ENCODE measurements around the gene DTX4.

Gene DTX4

DNA sequence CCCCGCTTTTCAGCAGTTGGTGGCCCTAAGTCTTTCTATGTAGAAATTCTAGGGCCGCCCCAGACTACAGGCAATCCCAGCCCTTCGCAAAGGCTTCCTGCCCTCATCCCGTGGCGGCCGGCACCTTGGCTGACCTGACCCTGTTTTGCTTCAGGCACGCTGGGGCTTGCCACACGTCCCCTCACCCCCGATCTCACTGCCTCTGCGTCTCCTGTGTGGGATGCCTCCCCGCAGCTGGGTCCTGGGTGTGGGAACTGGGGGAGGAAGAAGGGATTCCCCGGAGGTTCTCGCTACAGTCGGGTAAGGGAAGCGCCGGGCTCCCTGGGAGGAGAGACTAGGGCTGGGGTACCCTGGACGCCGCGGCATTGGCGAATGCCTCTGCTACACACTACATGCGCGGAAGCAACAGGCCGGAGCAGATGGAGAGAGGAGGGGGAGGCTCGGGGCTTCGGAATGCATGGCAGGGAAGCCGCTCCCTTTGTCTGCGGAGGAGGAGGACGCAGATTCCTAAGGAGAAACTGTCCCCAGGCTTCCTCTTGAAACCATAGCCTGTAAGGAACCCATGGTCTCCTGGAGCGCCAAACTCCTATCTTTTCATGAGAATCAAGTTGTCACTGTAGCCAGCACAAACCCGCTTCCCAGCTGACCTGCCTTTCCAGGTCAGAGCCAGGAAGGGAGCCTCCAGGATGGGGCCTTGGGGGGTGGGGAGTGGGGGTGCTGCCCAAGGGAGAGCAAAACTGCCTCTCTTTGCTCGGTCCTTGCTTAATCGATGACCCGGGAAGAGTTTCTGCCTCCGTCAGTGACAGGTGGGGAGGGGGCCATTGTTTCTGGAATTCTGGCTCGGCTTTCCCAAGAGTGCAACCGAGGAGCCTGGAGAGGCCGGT is 1.4 kb downstream of the DTX4 start:
- DNase-seq: no peak

GRCh38 chr11:59173964-59174663 is 2.2 kb downstream of the DTX4 start:
- DNase-seq: no peak

DNA sequence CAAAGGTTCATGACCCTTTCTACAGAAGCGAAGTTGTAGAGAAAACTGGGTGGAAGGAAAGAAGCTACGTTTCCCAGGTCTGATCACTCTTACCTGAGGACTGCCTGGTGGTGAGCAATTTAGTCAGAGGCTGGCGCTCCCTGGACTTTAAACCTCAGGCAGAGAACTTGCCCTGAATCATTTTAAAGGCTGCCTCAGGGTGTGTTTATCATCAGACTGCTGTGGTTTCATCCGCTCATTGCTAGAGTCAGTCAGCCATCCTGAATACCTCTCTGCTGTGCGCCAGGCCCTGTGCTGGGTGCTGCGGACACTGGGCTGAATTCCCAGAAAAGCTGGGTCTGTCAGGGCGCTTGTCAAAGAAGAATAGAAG is 2.7 kb downstream of the DTX4 start:
- DNase-seq: no peak

- no peak for DNase-seq
These were observed 3.2 kb downstream of the DTX4 start for GRCh38 chr11:59175091-59175501.

DNA sequence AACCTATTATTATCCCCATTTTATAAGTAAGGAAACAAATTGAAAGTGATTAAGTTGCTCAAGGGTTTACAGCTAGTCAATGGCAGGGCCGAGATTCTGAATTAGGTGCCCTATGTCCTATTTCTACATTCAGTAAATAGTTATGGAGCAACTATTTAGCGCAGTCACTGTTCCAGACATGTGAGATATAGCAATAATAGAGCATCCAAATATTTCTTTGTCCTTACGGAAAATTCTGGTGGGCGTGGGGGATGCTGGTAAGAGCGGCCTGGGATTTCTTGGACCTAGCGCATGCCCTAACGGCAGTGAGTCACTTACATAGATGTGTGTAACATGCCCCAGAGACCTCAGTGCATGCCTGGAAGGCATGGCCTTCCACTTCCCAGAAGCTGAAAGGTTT is 4.4 kb downstream of the DTX4 start:
- DNase-seq: no peak

- DNase-seq: no peak
These were observed 6.5 kb downstream of the DTX4 start for GRCh38 chr11:59178402-59178801.

GRCh38 chr11:59179121-59179520 is 7.2 kb downstream of the DTX4 start:
- DNase-seq: no peak

DNA sequence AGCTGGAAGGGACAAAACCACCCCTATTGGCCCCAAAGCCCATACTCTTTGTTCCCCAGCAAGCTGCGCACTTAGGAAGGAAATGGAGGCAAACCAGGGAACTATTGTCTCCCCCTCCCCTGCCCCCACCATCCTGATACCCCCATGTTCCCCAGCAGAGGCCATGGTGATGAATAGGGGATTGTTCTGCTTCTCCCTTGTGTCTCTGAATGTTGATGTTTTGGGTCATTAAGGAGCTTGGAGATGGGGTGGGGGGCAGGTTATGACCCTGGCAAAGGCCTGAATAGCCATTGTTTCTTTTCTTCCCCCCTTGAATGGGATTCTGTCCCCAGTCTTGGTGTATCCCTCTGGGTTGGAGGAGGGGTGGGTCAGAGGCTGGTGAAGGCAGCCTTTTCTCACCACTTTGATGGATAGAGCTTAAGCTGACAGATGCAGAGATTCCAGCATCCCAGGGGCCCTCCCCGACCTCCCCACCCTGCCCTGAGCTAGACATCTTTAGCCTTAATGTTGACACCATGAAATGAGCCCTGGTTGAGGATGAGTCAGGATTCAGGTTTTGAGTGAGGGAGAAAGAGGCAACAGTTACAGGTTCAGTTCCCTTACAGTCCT is 8.3 kb downstream of the DTX4 start:
- no peak for DNase-seq

DNA sequence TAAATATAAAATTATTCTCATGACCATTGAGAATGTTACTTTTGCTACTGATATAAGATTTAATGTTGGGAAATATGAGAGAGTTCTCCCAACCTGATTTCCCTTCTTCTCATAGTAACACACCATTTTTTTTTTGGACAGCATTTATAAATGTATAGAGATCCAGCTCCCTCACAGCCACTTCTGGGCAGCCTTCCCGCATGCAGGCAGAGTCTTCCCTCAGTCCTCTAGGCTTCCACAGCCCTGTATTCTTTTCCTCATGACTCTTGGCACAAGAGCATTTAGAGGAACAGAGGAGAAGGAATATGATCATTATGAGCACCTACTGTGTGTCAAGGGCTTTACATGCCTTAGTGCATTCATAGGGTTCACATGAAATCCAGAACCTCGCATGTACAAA is 9.0 kb downstream of the DTX4 start:
- no peak for DNase-seq

DNA sequence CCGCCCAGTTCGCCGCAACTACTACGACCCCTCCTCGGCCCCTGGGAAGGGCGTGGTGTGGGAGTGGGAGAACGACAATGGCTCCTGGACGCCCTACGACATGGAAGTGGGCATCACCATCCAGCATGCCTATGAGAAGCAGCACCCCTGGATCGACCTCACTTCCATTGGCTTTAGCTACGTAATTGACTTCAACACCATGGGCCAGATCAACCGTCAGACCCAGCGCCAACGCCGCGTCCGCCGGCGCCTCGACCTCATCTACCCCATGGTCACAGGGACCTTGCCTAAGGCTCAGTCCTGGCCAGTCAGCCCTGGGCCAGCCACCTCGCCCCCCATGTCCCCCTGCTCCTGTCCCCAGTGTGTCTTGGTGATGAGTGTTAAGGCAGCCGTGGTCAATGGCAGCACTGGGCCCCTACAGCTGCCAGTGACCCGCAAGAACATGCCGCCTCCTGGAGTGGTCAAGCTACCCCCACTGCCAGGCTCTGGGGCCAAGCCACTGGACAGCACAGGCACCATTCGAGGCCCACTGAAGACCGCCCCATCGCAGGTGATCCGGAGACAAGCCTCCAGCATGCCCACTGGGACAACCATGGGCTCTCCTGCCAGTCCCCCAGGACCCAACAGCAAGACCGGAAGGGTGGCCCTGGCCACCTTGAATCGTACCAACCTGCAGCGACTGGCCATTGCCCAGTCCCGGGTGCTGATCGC is 10.0 kb downstream of the DTX4 start:
- DNase-seq: no peak

GRCh38 chr11:59182457-59183151 is 10.7 kb downstream of the DTX4 start:
- no peak for DNase-seq

DNA sequence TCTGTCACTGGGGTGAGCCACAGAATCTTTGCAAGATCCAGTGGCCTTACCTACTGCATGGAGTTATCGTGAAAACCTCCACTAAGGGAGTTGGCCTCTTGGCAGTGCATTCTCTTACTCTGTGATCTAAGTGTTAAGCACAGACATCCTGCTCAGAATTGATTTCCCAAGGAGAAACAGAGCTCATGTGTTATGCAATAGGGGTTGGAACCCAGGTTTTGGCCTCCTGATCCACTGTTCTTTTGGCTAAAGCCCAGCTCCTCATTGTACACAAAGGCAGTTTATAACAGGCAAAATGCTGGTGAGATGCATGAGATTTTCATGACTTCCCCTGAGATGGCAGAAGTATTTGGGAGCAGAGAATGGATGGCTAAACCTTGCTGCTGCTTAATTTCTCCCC is 11.8 kb downstream of the DTX4 start:
- no peak for DNase-seq

DNA sequence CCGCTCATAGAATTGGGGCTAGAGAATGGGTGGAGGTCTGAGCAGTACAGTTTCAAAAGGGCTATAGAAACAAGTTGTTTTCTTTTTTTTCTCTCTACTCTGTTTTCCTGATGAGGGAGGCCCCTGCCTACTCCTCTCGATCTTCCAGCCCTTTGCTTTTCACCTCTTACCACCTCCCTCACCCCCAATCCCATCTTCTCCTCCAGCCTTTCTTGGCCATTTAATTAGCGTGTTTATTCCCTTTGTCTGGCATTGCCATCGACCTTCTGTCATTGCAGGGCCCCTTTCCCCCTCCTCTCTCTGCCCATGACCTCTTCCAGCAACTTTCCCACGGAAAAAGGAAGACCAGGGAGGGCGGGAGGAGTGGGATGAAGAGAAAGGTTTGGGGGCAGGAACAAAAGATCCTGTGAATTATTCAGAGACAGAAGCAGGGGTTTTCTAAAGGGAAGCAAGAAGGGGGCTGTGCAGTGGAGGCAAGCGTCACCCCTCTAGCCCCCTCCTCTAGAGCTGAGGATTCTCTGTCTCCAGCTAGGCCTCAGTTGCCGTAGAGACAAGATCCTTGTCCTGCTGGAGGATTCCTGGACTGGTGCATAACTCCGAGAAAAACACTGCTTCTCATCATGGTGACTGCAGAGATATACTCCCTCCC is 12.9 kb downstream of the DTX4 start:
- DNase-seq: no peak

DNA sequence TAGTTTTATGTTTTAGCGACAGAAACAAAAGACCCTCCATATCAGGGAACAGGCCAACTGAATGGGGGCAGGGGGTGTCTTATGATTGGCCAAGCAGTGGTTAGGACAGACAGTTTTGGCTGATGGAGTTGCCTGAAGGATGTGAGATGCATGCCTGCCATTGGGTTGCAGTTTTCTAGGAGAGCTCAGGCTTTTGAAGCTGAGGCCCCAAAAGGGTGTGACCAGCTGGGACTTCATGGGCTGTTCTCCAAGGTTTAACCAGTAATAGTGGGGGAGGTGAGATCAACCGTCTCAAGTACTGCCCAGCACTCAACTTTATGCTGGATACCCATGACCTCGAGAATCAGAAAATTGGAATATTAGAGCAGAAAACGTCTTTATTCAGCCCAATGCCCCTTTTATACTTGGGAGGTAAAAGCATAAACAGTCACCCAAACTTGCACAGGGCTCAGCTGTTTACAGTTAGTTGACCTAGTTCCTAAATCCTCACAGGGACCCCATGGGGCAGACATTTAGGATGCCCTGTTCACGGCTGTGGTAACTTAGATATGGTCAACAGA is 13.5 kb downstream of the DTX4 start:
- DNase-seq: no peak

- DNase-seq: no peak
These were observed 14.2 kb downstream of the DTX4 start for GRCh38 chr11:59186130-59186594.

GRCh38 chr11:59187035-59187434 is 15.1 kb downstream of the DTX4 start:
- DNase-seq: no peak

DNA sequence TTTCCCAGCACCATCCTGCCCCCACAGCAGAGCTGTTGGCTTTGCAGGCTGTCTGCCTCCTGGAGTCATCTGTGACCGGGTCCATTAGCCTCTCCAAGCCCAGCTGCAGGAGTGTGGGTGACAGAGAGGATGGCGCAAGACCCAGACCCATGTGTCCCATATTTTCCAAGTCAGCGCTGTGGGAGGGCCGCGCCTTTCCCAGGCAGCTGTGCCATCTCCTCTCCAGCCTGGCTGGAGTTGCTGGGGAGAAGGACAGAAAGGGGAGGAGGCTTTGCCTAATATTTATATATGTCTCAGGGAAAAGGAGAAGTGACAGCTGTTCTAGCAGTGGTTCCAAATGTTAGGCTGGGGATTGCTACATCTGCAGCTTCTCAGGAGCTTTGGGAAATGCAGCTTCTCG is 15.7 kb downstream of the DTX4 start:
- no peak for DNase-seq

- no peak for DNase-seq
These were observed 17.0 kb downstream of the DTX4 start for GRCh38 chr11:59188954-59189353.

DNA sequence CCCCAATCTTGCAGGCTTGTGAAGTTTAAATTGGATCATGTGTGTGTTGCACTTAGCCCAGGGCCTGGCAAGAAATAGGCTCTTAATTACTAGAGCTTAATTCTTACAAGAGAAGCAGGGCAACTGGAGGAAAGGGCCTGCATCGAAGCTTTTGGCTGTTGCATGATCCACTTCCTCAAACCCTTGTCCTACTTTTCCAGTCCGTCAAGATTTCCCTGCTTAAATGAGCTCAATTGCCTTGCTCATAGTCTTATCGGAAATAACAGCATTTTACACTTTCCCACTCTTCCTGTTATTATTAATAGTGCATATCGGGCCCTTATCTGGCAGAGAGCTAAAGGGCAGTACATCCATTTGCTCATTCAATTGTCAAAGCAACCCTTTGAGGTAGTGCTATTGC is 18.1 kb downstream of the DTX4 start:
- no peak for DNase-seq

DNA sequence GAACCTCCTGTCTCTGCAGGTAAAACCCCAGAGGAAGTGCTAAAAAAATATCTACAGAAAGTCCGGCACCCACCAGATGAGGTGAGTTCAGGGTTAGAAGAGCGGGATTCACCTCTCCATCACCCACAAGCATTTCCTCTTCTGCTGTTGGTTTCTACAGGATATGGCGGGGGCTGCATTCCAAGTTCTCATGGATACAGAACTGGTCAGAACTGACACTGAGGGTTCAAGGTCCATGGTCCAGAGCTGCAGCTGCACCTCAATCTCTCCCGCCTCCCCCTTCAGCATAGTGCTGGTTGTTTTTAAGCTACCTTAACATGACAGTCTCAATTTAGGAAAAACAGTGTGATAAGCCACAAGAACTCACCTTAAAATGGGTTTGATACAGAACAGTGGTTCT is 19.2 kb downstream of the DTX4 start:
- DNase-seq: no peak

DNA sequence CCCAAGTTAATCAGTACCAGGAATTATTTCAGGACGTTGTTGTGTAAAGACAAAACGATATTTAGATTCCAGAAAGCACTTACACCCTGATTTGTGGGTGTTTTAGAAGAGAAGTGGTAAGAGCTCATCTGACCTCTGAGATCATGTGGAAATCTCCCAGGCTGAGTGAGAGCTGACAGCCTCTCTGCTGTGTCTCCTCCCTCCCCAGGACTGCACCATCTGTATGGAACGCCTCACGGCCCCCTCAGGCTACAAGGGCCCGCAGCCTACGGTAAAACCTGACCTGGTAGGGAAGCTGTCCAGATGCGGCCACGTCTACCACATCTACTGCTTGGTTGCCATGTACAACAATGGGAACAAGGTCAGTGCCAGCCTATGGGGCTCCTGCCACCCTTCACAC is 20.0 kb downstream of the DTX4 start:
- no peak for DNase-seq

Measured in NCI-H748 treated with DMSO at 0.1 percent for 48 hours (cell line).